ENCODE results near the gene PPP2R2C. TPM values are rescaled to one million over a fixed set of nuclear protein-coding genes. Genes with fewer than 3 reads are reported as not detected.

PPP2R2C gene
- total RNA-seq, 2 experiments from 2014 or later, result not detected

DNA sequence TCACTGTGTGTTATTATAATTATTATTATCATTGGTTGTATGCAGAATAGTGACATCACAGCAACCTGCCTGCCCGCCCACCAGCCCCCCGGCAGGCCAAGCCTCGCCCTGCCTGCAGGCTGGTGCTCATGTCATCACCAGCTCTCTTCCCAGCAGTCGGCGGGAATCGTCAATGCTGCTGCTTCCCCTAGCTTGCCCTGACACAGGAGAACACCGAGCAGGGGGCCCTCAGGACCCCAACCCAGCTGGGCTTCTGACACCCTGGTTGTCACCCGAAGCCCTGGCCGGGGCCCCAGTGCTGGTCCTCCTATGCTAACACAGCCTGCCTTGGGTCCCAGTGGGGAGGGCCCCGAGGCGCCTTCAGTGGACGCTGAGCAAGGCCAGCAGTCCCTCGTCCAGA, 100.6 kb downstream of the PPP2R2C start:
- Histone ChIP-seq H4K20me1 (ENCODE audit: insufficient read depth, low read length) (no peaks in the 10 kb centered on the region), H3K79me2 (ENCODE audit: insufficient read depth, low read depth, low read length) (no peaks in the 10 kb centered on the region), H3K4me3 (ENCODE audit: low read depth, low read length, poor library complexity, severe bottlenecking) (no peak overlapping the region), H3K4me1 (ENCODE audit: insufficient read depth, low read length, poor library complexity, severe bottlenecking) (no peaks in the 10 kb centered on the region), H3K27ac (ENCODE audit: low read depth, low read length, poor library complexity, severe bottlenecking) (no peak overlapping the region), H3K36me3 (ENCODE audit: insufficient read depth, low read length) (no peaks in the 10 kb centered on the region), H3K9me2 (ENCODE audit: insufficient read depth, low read length) (no peaks in the 10 kb centered on the region), H3K4me2 (ENCODE audit: low read length) (no peak overlapping the region), H2AFZ (ENCODE audit: low read length) (no peak overlapping the region), H3K9me3 (ENCODE audit: low read length) (no peaks in the 10 kb centered on the region)
- TF ChIP-seq, protein P1, sequence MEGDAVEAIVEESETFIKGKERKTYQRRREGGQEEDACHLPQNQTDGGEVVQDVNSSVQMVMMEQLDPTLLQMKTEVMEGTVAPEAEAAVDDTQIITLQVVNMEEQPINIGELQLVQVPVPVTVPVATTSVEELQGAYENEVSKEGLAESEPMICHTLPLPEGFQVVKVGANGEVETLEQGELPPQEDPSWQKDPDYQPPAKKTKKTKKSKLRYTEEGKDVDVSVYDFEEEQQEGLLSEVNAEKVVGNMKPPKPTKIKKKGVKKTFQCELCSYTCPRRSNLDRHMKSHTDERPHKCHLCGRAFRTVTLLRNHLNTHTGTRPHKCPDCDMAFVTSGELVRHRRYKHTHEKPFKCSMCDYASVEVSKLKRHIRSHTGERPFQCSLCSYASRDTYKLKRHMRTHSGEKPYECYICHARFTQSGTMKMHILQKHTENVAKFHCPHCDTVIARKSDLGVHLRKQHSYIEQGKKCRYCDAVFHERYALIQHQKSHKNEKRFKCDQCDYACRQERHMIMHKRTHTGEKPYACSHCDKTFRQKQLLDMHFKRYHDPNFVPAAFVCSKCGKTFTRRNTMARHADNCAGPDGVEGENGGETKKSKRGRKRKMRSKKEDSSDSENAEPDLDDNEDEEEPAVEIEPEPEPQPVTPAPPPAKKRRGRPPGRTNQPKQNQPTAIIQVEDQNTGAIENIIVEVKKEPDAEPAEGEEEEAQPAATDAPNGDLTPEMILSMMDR (conservative IDR thresholded peaks at IDR 0.05; ENCODE audit: low read length), result no peak
- TF ChIP-seq EZH2phosphoT487 (IDR thresholded peaks at IDR 0.05; ENCODE audit: borderline replicate concordance, low read depth, low read length), result no peak
- ChIA-PET CTCF (ENCODE audit: unreplicated experiment) (no interaction called here), POLR2A (no interaction called here)
- intact Hi-C loops (cut with micrococcal nuclease; ENCODE audit: unreplicated experiment), result no loop called here
- no TSS peak for BruUV-seq (replicated peaks)
- no peak for DNase-seq (ENCODE audit: low spot score)

DNA sequence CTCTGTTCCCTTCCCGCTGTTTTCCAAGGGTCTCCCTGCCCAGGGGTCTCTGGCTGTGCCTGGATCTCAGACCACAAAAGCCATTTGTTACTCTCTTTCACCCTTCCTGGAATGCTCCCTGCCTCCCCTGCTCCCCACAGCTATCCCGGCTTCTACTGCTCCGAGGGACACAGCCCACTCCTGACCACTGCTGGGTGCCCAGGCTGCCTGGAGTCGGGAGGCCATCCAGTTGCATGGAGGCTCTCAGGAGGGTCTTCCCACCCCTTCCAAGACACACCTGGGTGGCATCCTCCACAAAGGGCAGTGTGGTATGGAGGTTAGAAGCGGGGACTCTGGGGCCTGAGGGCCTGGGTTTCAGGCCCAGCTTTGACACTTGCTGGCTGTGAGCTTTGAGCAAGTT, 101.1 kb downstream of the PPP2R2C start:
- Histone ChIP-seq H3K4me1 (ENCODE audit: insufficient read depth, low read length, poor library complexity, severe bottlenecking) (no peaks in the 10 kb centered on the region), H3K4me2 (ENCODE audit: low read length) (no peak overlapping the region), H3K4me3 (ENCODE audit: low read depth, low read length, poor library complexity, severe bottlenecking) (no peak overlapping the region), H3K9me3 (ENCODE audit: low read length) (no peaks in the 10 kb centered on the region), H3K79me2 (ENCODE audit: insufficient read depth, low read depth, low read length) (no peaks in the 10 kb centered on the region), H3K36me3 (ENCODE audit: insufficient read depth, low read length) (no peaks in the 10 kb centered on the region), H4K20me1 (ENCODE audit: insufficient read depth, low read length) (no peaks in the 10 kb centered on the region), H3K9me2 (ENCODE audit: insufficient read depth, low read length) (no peaks in the 10 kb centered on the region), H3K27ac (ENCODE audit: low read depth, low read length, poor library complexity, severe bottlenecking) (no peak overlapping the region), H2AFZ (ENCODE audit: low read length) (no peak overlapping the region)
- ChIA-PET CTCF (ENCODE audit: unreplicated experiment) (no interaction called here), POLR2A (no interaction called here)
- intact Hi-C loops (cut with micrococcal nuclease; ENCODE audit: unreplicated experiment), result no loop called here
- no TSS peak for BruUV-seq (replicated peaks)
- DNase-seq (ENCODE audit: low spot score), result no peak
- TF ChIP-seq, protein P1 (conservative IDR thresholded peaks at IDR 0.05; ENCODE audit: low read length), result no peak
- no peak for TF ChIP-seq EZH2phosphoT487 (IDR thresholded peaks at IDR 0.05; ENCODE audit: borderline replicate concordance, low read depth, low read length)

DNA sequence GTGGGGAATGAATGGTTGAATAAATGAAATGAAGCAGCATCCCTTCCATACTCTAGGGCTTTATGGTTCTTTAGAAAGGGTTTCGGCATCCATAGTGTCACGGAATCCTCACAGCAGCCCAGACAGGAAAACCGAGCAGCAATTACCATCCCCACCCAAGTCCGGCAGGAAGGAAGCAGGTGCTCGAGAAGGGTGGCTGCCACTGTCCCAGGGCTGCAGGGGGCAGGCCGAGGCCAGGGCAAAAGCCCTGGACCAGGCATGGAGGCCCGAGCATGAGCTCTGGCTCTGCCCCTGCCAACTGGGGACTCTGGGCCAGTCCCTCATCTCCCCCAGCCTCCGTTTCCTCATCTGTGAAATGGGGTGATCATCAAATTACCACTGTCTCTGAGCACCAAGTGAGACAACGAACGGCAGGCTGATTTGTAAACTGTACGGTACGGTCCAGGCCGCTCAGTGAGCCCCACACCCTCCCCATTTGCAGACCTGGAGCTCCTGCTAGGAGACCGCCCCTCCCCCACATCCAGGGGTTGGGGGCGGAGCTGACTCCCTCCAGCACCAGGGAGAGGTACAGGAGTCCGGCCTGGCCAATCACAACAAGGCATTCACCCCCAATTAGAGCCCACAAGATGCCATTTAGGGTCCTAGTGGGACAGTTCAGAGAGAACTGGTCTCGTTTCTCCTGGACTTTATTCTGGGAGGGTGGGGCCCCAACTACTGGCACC, 102.3 kb downstream of the PPP2R2C start:
- Histone ChIP-seq H3K9me2 (ENCODE audit: insufficient read depth, low read length) (no peaks in the 10 kb centered on the region), H3K27ac (ENCODE audit: low read depth, low read length, poor library complexity, severe bottlenecking) (no peak overlapping the region), H4K20me1 (ENCODE audit: insufficient read depth, low read length) (no peaks in the 10 kb centered on the region), H3K36me3 (ENCODE audit: insufficient read depth, low read length) (no peaks in the 10 kb centered on the region), H3K4me2 (ENCODE audit: low read length) (no peak overlapping the region), H3K79me2 (ENCODE audit: insufficient read depth, low read depth, low read length) (no peaks in the 10 kb centered on the region), H3K9me3 (ENCODE audit: low read length) (no peaks in the 10 kb centered on the region), H3K4me1 (ENCODE audit: insufficient read depth, low read length, poor library complexity, severe bottlenecking) (no peaks in the 10 kb centered on the region), H2AFZ (ENCODE audit: low read length) (no peak overlapping the region), H3K4me3 (ENCODE audit: low read depth, low read length, poor library complexity, severe bottlenecking) (no peak overlapping the region)
- ChIA-PET CTCF (ENCODE audit: unreplicated experiment) (no interaction called here), POLR2A (no interaction called here)
- intact Hi-C loops (cut with micrococcal nuclease; ENCODE audit: unreplicated experiment), result no loop called here
- no peak for TF ChIP-seq EZH2phosphoT487 (IDR thresholded peaks at IDR 0.05; ENCODE audit: borderline replicate concordance, low read depth, low read length)
- TF ChIP-seq, protein P1 (conservative IDR thresholded peaks at IDR 0.05; ENCODE audit: low read length), result no peak
- BruUV-seq (replicated peaks), result no TSS peak
- DNase-seq (ENCODE audit: low spot score), result no peak

All from OCI-LY7 (cell line).